ENCODE measurements around the gene COX5B.

DNA sequence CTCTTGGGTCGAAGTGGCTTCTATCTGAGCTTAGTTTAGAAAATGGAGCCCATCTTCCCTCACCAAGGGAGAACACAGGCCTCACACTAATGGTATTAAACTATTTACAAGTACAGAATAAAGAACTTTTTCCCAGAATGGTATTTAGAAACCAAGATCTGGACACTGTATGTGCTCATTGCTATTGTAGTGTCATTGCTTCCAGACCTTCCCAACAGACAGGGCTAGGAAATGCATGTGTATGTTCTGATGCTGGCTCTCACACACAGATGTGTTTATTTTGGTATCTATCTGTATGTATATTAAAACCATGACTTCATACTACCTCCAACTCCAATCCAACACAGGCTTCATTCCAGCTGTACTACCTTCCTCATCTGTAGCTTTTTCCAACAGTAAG, 8.0 kb downstream of the COX5B start:
- TF ChIP-seq POLR2AphosphoS5 (IDR thresholded peaks at IDR 0.05), result no peak
- no peak for TF ChIP-seq MXI1 (conservative IDR thresholded peaks at IDR 0.05; ENCODE audit: poor library complexity, severe bottlenecking)
- TF ChIP-seq CTCF (IDR thresholded peaks at IDR 0.05; ENCODE audit: poor library complexity, severe bottlenecking), result no peak
- no peak for TF ChIP-seq EZH2 (IDR thresholded peaks at IDR 0.05; ENCODE audit: borderline replicate concordance, insufficient read depth, low read length, poor library complexity, severe bottlenecking)
- TF ChIP-seq, protein P1, sequence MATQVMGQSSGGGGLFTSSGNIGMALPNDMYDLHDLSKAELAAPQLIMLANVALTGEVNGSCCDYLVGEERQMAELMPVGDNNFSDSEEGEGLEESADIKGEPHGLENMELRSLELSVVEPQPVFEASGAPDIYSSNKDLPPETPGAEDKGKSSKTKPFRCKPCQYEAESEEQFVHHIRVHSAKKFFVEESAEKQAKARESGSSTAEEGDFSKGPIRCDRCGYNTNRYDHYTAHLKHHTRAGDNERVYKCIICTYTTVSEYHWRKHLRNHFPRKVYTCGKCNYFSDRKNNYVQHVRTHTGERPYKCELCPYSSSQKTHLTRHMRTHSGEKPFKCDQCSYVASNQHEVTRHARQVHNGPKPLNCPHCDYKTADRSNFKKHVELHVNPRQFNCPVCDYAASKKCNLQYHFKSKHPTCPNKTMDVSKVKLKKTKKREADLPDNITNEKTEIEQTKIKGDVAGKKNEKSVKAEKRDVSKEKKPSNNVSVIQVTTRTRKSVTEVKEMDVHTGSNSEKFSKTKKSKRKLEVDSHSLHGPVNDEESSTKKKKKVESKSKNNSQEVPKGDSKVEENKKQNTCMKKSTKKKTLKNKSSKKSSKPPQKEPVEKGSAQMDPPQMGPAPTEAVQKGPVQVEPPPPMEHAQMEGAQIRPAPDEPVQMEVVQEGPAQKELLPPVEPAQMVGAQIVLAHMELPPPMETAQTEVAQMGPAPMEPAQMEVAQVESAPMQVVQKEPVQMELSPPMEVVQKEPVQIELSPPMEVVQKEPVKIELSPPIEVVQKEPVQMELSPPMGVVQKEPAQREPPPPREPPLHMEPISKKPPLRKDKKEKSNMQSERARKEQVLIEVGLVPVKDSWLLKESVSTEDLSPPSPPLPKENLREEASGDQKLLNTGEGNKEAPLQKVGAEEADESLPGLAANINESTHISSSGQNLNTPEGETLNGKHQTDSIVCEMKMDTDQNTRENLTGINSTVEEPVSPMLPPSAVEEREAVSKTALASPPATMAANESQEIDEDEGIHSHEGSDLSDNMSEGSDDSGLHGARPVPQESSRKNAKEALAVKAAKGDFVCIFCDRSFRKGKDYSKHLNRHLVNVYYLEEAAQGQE (IDR thresholded peaks at IDR 0.05; ENCODE audit: borderline replicate concordance), result no peak
- no peak for TF ChIP-seq RAD21 (conservative IDR thresholded peaks at IDR 0.05)
- TF ChIP-seq EP300 (conservative IDR thresholded peaks at IDR 0.05; ENCODE audit: poor library complexity, severe bottlenecking), result no peak
- TF ChIP-seq SMC3 (conservative IDR thresholded peaks at IDR 0.05; ENCODE audit: poor library complexity), result no peak
- TF ChIP-seq TAF1 (IDR thresholded peaks at IDR 0.05; ENCODE audit: low read depth), result no peak
